ENCODE data around the gene QRSL1. TPM values are rescaled to one million over a fixed set of nuclear protein-coding genes. Genes with fewer than 3 reads are reported as not detected.

The QRSL1 gene
- polyA plus RNA-seq, 1 of the 3 experiments (the other 2 are of a cell fraction): 5.7 TPM

- TF ChIP-seq FOXJ3 (CRISPR knock-in tag; IDR thresholded peaks at IDR 0.05): no peak
- no peak for TF ChIP-seq YY1 (IDR thresholded peaks at IDR 0.05; ENCODE audit: low read depth)
- Histone ChIP-seq H3K4me3 (ENCODE audit: low read depth in 2 of 2, low read length in 1 of 2) (no peak overlapping the region), H3K9me2 (no peaks in the 10 kb centered on the region), H3K36me3 (replicated peaks in 1 of 2; ENCODE audit: control insufficient read depth in 1 of 2, insufficient read depth in 2 of 2, low read length in 1 of 2) (no peaks in the 10 kb centered on the region), H4K20me1 (ENCODE audit: insufficient read depth) (no peaks in the 10 kb centered on the region), H3K4me1 (ENCODE audit: control insufficient read depth in 1 of 2, insufficient read depth in 2 of 2, low read depth in 1 of 2, low read length in 1 of 2) (no peaks in the 10 kb centered on the region), H2AFZ (ENCODE audit: low read depth) (no peak overlapping the region), H3K27me3 (ENCODE audit: insufficient read depth) (no peaks in the 10 kb centered on the region), H3K4me2 (no peak overlapping the region), H3K9ac (no peak overlapping the region), H3K79me2 (ENCODE audit: insufficient read depth) (no peaks in the 10 kb centered on the region), H3K9me3 (no peaks in the 10 kb centered on the region), H3K27ac (ENCODE audit: low read depth in 2 of 2, low read length in 1 of 2) (no peak overlapping the region), H3F3A (replicated peaks; ENCODE audit: insufficient read depth) (no peaks in the 10 kb centered on the region)
- POLR2A ChIA-PET: no interaction called here
- DNase-seq: no peak
- CTCF ChIA-PET: no interaction called here
Measured at GRCh38 chr6:106674541-106675229, 45.3 kb downstream of the QRSL1 start.

DNA sequence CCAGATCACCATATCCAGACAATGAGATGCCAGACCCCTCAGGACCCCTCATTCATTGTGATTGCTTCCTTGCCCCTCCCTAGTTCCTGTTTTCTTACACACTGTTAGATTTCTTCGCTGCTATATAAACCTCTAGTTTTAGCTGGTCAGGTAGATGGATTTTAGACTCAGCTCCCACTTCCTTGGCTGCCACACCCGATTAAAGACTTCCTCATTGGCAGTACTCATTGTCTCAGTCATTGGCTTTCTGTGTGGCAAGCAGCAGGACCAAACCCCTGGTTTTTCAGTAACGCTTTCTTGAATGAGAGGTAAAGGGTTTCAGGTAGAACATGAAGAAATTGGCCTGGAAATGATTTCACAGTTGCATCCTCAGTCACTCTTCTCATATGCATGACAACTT, 47.9 kb downstream of the QRSL1 start:
- no peak overlapping the region for H2AFZ ChIP-seq (ENCODE audit: low read depth)
- CTCF ChIA-PET: no interaction called here
- WGBS (ENCODE audit: low lambda C conversion rate): 44% methylated on average over 3 of the region's 3 CpGs

More for the DNA sequence above, 47.9 kb downstream of the QRSL1 start:
- no peak overlapping the region for H3K27ac ChIP-seq (ENCODE audit: low read depth in 2 of 2, low read length in 1 of 2)
- TF ChIP-seq NRF1 (IDR thresholded peaks at IDR 0.05; ENCODE audit: low read depth, low read length) (no peak), TAF1 (IDR thresholded peaks at IDR 0.05; ENCODE audit: borderline replicate concordance, low read depth, low read length) (no peak), FOXJ3 (CRISPR knock-in tag; IDR thresholded peaks at IDR 0.05) (no peak), SMC3 (IDR thresholded peaks at IDR 0.05; ENCODE audit: low read depth, low read length) (no peak), MEF2A (IDR thresholded peaks at IDR 0.05; ENCODE audit: borderline replicate concordance, low read depth) (no peak), RCOR1 (IDR thresholded peaks at IDR 0.05; ENCODE audit: low read length) (no peak), EP300 (IDR thresholded peaks at IDR 0.05; ENCODE audit: borderline replicate concordance in 1 of 2, low read depth in 1 of 2, low read length in 1 of 2) (no peak), JUND (IDR thresholded peaks at IDR 0.05) (no peak), MXI1 (IDR thresholded peaks at IDR 0.05; ENCODE audit: low read depth, low read length) (no peak), RXRA (IDR thresholded peaks at IDR 0.05; ENCODE audit: borderline replicate concordance, low read depth) (no peak), IRF3 (IDR thresholded peaks at IDR 0.05; ENCODE audit: low read depth, low read length) (no peak), GABPA (IDR thresholded peaks at IDR 0.05; ENCODE audit: low read depth) (no peak), NFIC (IDR thresholded peaks at IDR 0.05; ENCODE audit: borderline replicate concordance) (no peak), RFX5 (IDR thresholded peaks at IDR 0.05; ENCODE audit: low read length) (no peak), MAX (IDR thresholded peaks at IDR 0.05; ENCODE audit: low read depth) (no peak), TEAD4 (IDR thresholded peaks at IDR 0.05; ENCODE audit: borderline replicate concordance, insufficient read depth) (no peak)
- TF ChIP-seq, protein P1, sequence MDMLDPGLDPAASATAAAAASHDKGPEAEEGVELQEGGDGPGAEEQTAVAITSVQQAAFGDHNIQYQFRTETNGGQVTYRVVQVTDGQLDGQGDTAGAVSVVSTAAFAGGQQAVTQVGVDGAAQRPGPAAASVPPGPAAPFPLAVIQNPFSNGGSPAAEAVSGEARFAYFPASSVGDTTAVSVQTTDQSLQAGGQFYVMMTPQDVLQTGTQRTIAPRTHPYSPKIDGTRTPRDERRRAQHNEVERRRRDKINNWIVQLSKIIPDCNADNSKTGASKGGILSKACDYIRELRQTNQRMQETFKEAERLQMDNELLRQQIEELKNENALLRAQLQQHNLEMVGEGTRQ (IDR thresholded peaks at IDR 0.05; ENCODE audit: borderline replicate concordance, low read depth, low read length): no peak
- TF ChIP-seq, protein P2, sequence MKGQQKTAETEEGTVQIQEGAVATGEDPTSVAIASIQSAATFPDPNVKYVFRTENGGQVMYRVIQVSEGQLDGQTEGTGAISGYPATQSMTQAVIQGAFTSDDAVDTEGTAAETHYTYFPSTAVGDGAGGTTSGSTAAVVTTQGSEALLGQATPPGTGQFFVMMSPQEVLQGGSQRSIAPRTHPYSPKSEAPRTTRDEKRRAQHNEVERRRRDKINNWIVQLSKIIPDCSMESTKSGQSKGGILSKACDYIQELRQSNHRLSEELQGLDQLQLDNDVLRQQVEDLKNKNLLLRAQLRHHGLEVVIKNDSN (IDR thresholded peaks at IDR 0.05; ENCODE audit: borderline replicate concordance, low read depth): no peak
- TF ChIP-seq, protein P3, sequence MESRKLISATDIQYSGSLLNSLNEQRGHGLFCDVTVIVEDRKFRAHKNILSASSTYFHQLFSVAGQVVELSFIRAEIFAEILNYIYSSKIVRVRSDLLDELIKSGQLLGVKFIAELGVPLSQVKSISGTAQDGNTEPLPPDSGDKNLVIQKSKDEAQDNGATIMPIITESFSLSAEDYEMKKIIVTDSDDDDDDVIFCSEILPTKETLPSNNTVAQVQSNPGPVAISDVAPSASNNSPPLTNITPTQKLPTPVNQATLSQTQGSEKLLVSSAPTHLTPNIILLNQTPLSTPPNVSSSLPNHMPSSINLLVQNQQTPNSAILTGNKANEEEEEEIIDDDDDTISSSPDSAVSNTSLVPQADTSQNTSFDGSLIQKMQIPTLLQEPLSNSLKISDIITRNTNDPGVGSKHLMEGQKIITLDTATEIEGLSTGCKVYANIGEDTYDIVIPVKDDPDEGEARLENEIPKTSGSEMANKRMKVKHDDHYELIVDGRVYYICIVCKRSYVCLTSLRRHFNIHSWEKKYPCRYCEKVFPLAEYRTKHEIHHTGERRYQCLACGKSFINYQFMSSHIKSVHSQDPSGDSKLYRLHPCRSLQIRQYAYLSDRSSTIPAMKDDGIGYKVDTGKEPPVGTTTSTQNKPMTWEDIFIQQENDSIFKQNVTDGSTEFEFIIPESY (IDR thresholded peaks at IDR 0.05; ENCODE audit: borderline replicate concordance, low read depth): no peak
- no peak overlapping the region for H3K4me2 ChIP-seq
- H4K20me1 ChIP-seq (ENCODE audit: insufficient read depth): no peaks in the 10 kb centered on the region
- no peak for DNase-seq
- POLR2A ChIA-PET: no interaction called here
- H3K9me2 ChIP-seq: no peaks in the 10 kb centered on the region
- no peak overlapping the region for H3K4me3 ChIP-seq (ENCODE audit: low read depth in 2 of 2, low read length in 1 of 2)
- no peaks in the 10 kb centered on the region for H3K9me3 ChIP-seq
- no peaks in the 10 kb centered on the region for H3K36me3 ChIP-seq (replicated peaks in 1 of 2; ENCODE audit: control insufficient read depth in 1 of 2, insufficient read depth in 2 of 2, low read length in 1 of 2)
- H3K79me2 ChIP-seq (ENCODE audit: insufficient read depth): no peaks in the 10 kb centered on the region
- H3K4me1 ChIP-seq (ENCODE audit: control insufficient read depth in 1 of 2, insufficient read depth in 2 of 2, low read depth in 1 of 2, low read length in 1 of 2): no peaks in the 10 kb centered on the region
- H3F3A ChIP-seq (replicated peaks; ENCODE audit: insufficient read depth): no peaks in the 10 kb centered on the region
- no peaks in the 10 kb centered on the region for H3K27me3 ChIP-seq (ENCODE audit: insufficient read depth)
- no peak overlapping the region for H3K9ac ChIP-seq

Measured in SK-N-SH (cell line).